Testis (tissue), 3 donors: ENCODE measurements around the gene MAGI2. TPM values are rescaled to one million over a fixed set of nuclear protein-coding genes. Genes with fewer than 3 reads are reported as not detected.

ENCODE experiments used
- DNase-seq: peaks from one replicate; pipeline ENCODE4 v3.0.0-alpha.2; 2019
- H3K27ac ChIP-seq, 2 donors: fragments of 200-600 bp; sonication (generic); one replicate each; pipeline ENCODE4 v1.5.1; 2019
- H3K27me3 ChIP-seq: fragments of 200-600 bp; sonication (generic); one replicate; pipeline ENCODE4 v1.5.1; 2019
- H3K36me3 ChIP-seq: fragments of 200-600 bp; sonication (generic); one replicate; pipeline ENCODE4 v1.5.1; 2017; ENCODE audit warnings: low read depth; ENCODE audit errors: missing control alignments
- H3K4me1 ChIP-seq: fragments of 200-600 bp; sonication (generic); one replicate; pipeline ENCODE4 v1.5.1; 2019
- H3K4me3 ChIP-seq, 2 donors: fragments of 200-600 bp; sonication (generic); one replicate each; pipeline ENCODE4 v1.5.1; 2017 to 2019
- H3K9me3 ChIP-seq: fragments of 200-600 bp; sonication (generic); one replicate; pipeline ENCODE4 v1.5.1; 2017
- POLR2A ChIP-seq: fragments of 450-650 bp; IDR thresholded peaks from one replicate; pipeline ENCODE4 v1.6.1; 2017; ENCODE audit warnings: antibody characterized with exemption, mild to moderate bottlenecking, moderate library complexity
- WGBS, 2 donors: methylation state at CpG; one replicate each; pipeline ENCODE4 v1.1.5; 2018; 5-methylcytosine and 5-hydroxymethylcytosine counted together
- intact Hi-C: fragments of 100-400 bp; cut with DNase I; formaldehyde crosslinking; loops from one replicate; pipeline ENCODE4 v1.15.1; 2023; ENCODE audit warnings: low total_unique reads
- polyA plus RNA-seq: library from polyadenylated mRNA; stranded (reverse); fragments of 350-450 nt; fragmentation: Illumina TruSeq; extraction: RNeasy Lipid Tissue Mini Kit (QIAGEN cat#74804); gene quantifications from one replicate; pipeline ENCODE4 v1.2.3, GENCODE V29; 2014; ENCODE audit warnings: low read depth, low replicate concordance; ENCODE audit not compliant: insufficient read depth
- total RNA-seq, 2 donors: library from RNA; depleted of rRNA; stranded (reverse); fragments of >200 nt; gene quantifications; one replicate each; pipeline ENCODE4 v1.2.3, GENCODE V29; 2016
- TF ChIP-seq, protein P1 (sequence below), 3 experiments: fragments of 450-650 bp in 2 of 3; fragments of 200-600 bp in 1 of 3; sonication (generic) in 1 of 3; IDR thresholded peaks; one replicate each; pipeline ENCODE4 v1.5.1; 2016 to 2019; ENCODE audit warnings: antibody characterized with exemption in 3 of 3, mild to moderate bottlenecking in 2 of 3, moderate library complexity in 1 of 3

Gene MAGI2
- total and polyA plus RNA-seq, 3 donors from 2014 or later = 11.2 to 13.1 (median 12.4) TPM

DNA sequence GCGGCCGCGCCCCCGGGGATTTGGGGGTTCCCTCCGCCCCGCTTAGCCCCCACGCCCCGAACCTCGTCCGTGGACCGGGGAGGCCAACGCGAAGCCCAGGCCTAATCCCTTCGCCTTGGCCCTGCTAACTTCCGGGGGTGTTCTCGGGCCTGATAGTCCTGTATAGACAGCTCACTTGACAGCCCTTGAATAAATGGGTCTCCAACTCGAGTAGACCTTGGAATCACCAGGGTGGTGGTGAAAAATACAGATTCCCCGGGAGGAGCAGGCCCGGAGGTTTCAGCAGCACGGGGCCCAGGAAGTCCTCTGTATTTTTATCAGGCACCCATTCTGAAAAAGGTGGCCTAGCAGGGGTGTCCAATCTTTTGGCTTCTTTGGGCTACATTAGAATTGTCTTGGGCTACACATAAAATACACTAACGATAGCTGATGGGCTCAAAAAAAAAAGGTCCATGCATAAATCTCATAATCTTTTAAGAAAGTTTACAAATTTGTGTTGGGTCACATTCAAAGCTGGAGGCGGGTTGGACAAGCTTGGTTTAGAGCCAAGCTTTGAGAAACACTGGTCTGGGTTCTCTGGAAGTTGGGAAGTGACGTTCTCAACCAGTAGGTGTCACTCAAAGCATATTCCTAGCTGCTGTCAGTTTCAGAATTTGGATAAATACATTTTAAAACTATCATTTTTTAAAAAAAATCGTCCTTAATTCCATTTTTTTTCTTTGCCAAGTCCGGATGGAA, 1433.2 kb downstream of the MAGI2 start:
- TF ChIP-seq, protein P1, sequence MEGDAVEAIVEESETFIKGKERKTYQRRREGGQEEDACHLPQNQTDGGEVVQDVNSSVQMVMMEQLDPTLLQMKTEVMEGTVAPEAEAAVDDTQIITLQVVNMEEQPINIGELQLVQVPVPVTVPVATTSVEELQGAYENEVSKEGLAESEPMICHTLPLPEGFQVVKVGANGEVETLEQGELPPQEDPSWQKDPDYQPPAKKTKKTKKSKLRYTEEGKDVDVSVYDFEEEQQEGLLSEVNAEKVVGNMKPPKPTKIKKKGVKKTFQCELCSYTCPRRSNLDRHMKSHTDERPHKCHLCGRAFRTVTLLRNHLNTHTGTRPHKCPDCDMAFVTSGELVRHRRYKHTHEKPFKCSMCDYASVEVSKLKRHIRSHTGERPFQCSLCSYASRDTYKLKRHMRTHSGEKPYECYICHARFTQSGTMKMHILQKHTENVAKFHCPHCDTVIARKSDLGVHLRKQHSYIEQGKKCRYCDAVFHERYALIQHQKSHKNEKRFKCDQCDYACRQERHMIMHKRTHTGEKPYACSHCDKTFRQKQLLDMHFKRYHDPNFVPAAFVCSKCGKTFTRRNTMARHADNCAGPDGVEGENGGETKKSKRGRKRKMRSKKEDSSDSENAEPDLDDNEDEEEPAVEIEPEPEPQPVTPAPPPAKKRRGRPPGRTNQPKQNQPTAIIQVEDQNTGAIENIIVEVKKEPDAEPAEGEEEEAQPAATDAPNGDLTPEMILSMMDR (IDR thresholded peaks at IDR 0.05) = peak; percentile 54 to 61 (median 61)
- TF ChIP-seq POLR2A = no peak
- Histone ChIP-seq H3K27me3 (no peaks in the 10 kb centered on the region), H3K9me3 (no peaks in the 10 kb centered on the region), H3K4me1 (peaks cover 8% of the 10 kb centered on the region), H3K27ac (peak overlapping the region; percentile 97 to 98), H3K4me3 (peak overlapping the region; percentile 67 to 73), H3K36me3 (no peaks in the 10 kb centered on the region)
- DNase-seq = peak; percentile 82
- 0% methylated on average over 11 to 20 of the region's 25 CpGs for WGBS, 2 donors
- intact Hi-C loops = no loop called here

- intact Hi-C loops = no loop called here
- Histone ChIP-seq H3K27ac (peak overlapping the region; percentile 97 to 98), H3K36me3 (no peaks in the 10 kb centered on the region), H3K9me3 (no peaks in the 10 kb centered on the region), H3K27me3 (no peaks in the 10 kb centered on the region), H3K4me3 (peak overlapping the region; percentile 67 to 73), H3K4me1 (peaks cover 8% of the 10 kb centered on the region)
- TF ChIP-seq, protein P1 (IDR thresholded peaks at IDR 0.05) = peak in 1 of 3 experiments; percentile 8
- no peak for TF ChIP-seq POLR2A
- peak; percentile 96 for DNase-seq
- 0% methylated on average over 53 of the region's 88 CpGs; no CpG with 5 or more reads in 1 of the 2 donors for WGBS, 2 donors
Observed at GRCh38 chr7:78019447-78020135, 1433.9 kb downstream of the MAGI2 start.

- Histone ChIP-seq H3K27me3 (no peaks in the 10 kb centered on the region), H3K9me3 (no peaks in the 10 kb centered on the region), H3K4me1 (peaks cover 8% of the 10 kb centered on the region), H3K4me3 (peak overlapping the region; percentile 54 to 57), H3K27ac (peak overlapping the region; percentile 85 to 90), H3K36me3 (no peaks in the 10 kb centered on the region)
- peak; percentile 76 for DNase-seq
- intact Hi-C loops = no loop called here
- 2 to 9% methylated on average over 20 to 51 of the region's 51 CpGs for WGBS, 2 donors
- TF ChIP-seq, protein P1 (IDR thresholded peaks at IDR 0.05) = peak in 1 of 3 experiments; percentile 15
- no peak for TF ChIP-seq POLR2A
Observed at GRCh38 chr7:78018641-78019446, 1434.6 kb downstream of the MAGI2 start.

GRCh38 chr7:78017591-78018100, 1435.8 kb downstream of the MAGI2 start:
- H3K27ac ChIP-seq = no peak overlapping the region
- intact Hi-C loops = no loop called here

More at GRCh38 chr7:78017591-78018100, 1435.8 kb downstream of the MAGI2 start:
- Histone ChIP-seq H3K4me3 (no peak overlapping the region), H3K27me3 (no peaks in the 10 kb centered on the region), H3K36me3 (no peaks in the 10 kb centered on the region), H3K4me1 (peaks cover 8% of the 10 kb centered on the region), H3K9me3 (no peaks in the 10 kb centered on the region)
- no peak for DNase-seq
- 53 to 71% methylated on average over 5 of the region's 5 CpGs for WGBS, 2 donors
- TF ChIP-seq POLR2A = no peak
- TF ChIP-seq, protein P1 (IDR thresholded peaks at IDR 0.05) = no peak
